HepG2 (cell line): ENCODE data around the gene MORN5. TPM values are rescaled to one million over a fixed set of nuclear protein-coding genes. Genes with fewer than 3 reads are reported as not detected.

Source experiments
- ARID5B ChIP-seq: IDR thresholded peaks from 2 replicates; pipeline ENCODE4 v1.4.0; 2020; ENCODE audit warnings: mild to moderate bottlenecking, missing genetic modification reagents
- FOSL2 ChIP-seq: sonication (generic); formaldehyde crosslinking; IDR thresholded peaks from 2 replicates; pipeline ENCODE4 v1.4.0; 2020; ENCODE audit warnings: missing genetic modification reagents
- FOXO1 ChIP-seq: sonication (generic); formaldehyde crosslinking; IDR thresholded peaks from 2 replicates; pipeline ENCODE4 v1.4.0; 2020; ENCODE audit warnings: missing genetic modification reagents
- FOXP1 ChIP-seq, 2 experiments: fragments of 450-650 bp in 1 of 2; IDR thresholded peaks; 2 replicates each; pipeline ENCODE4 v1.6.1; 2017 to 2018; ENCODE audit warnings: antibody characterized with exemption in 1 of 2
- HIC2 ChIP-seq: sonication (generic); formaldehyde crosslinking; IDR thresholded peaks from 2 replicates; pipeline ENCODE4 v1.9.0; 2022; ENCODE audit warnings: low read depth, missing genetic modification reagents
- KDM6A ChIP-seq: IDR thresholded peaks from 2 replicates; pipeline ENCODE4 v1.6.1; 2016; ENCODE audit warnings: low read depth
- PATZ1 ChIP-seq: sonication (generic); formaldehyde crosslinking; IDR thresholded peaks from 2 replicates; pipeline ENCODE4 v1.4.0; 2020; ENCODE audit warnings: missing genetic modification reagents
- PAXIP1 ChIP-seq: sonication (generic); formaldehyde crosslinking; conservative IDR thresholded peaks from 2 replicates; pipeline ENCODE4 v1.4.0; 2020; ENCODE audit warnings: mild to moderate bottlenecking, missing genetic modification reagents, moderate library complexity
- REST ChIP-seq, 2 experiments: IDR thresholded peaks; 2 replicates each; pipeline ENCODE4 v1.6.1; 2011 to 2012; ENCODE audit warnings: low read length in 2 of 2, borderline replicate concordance in 1 of 2, low read depth in 1 of 2, mild to moderate bottlenecking in 1 of 2, moderate library complexity in 1 of 2
- SOX6 ChIP-seq, 2 experiments: fragments of 450-650 bp in 1 of 2; sonication (generic) in 1 of 2; formaldehyde crosslinking in 1 of 2; IDR thresholded peaks; 2 replicates each; pipeline versions ENCODE4 v1.4.0 to v1.6.1; 2017 to 2020; ENCODE audit warnings: antibody characterized with exemption in 1 of 2, mild to moderate bottlenecking in 1 of 2, missing genetic modification reagents in 1 of 2
- ZMYM2 ChIP-seq: sonication (generic); formaldehyde crosslinking; IDR thresholded peaks from 2 replicates; pipeline ENCODE4 v1.8.0; 2022; ENCODE audit warnings: mild to moderate bottlenecking, missing genetic modification reagents
- ZNF3 ChIP-seq: IDR thresholded peaks from 2 replicates; pipeline ENCODE4 v1.7.0; 2017; ENCODE audit warnings: inconsistent platforms
- polyA plus RNA-seq, 8 experiments: library from polyadenylated mRNA; depleted of rRNA in 3 of 8; stranded (reverse) in 7 of 8; unstranded in 1 of 8; fragments of >200 nt; fragmentation: Illumina TruSeq in 4 of 8; extraction: Trizol in 4 of 8; gene quantifications; 2 replicates each; pipeline versions ENCODE4 v1.2.1 to v1.2.3, GENCODE V29; 2011 to 2016; ENCODE audit warnings: low read depth in 4 of 8, missing spikeins in 1 of 8, mixed read lengths in 1 of 8; ENCODE audit not compliant: insufficient read depth in 1 of 8
- total RNA-seq, 5 experiments: library from RNA; depleted of rRNA; stranded (reverse); fragments of >200 nt; fragmentation: Illumina TruSeq; extraction: Trizol; gene quantifications; 2 replicates each; pipeline ENCODE4 v1.2.3, GENCODE V29; 2016; ENCODE audit warnings: low read depth in 1 of 5

MORN5 gene
- total and polyA plus RNA-seq, 2 of the 13 experiments (the other 11 are each of a cell fraction or from before 2014, with no cell fraction given), result not detected

GRCh38 chr9:122179690-122180074, 20.0 kb downstream of the MORN5 start (continued):
- no peak for TF ChIP-seq SOX6 (IDR thresholded peaks at IDR 0.05)
- TF ChIP-seq SOX6 (CRISPR knock-in tag; IDR thresholded peaks at IDR 0.05), result peak; percentile 49; the same call in 1 of the 2 replicates
- TF ChIP-seq HIC2 (CRISPR knock-in tag), result 0 out of 2 replicates have a peak, but pooled peaks have one; percentile 37
- TF ChIP-seq FOXO1 (CRISPR knock-in tag), result 0 out of 2 replicates have a peak, but pooled peaks have one; percentile 10
- no peak for TF ChIP-seq FOXP1 (IDR thresholded peaks at IDR 0.05)
- TF ChIP-seq FOXP1 (CRISPR knock-in tag; IDR thresholded peaks at IDR 0.05), result peak; percentile 54
- peak; percentile 70; the same call in 1 of the 2 replicates for TF ChIP-seq ARID5B
- no peak for TF ChIP-seq ZMYM2 (CRISPR knock-in tag)
- peak; percentile 52 for TF ChIP-seq FOSL2 (CRISPR knock-in tag)
- 0 out of 2 replicates have a peak, but pooled peaks have one; percentile 27 for TF ChIP-seq KDM6A (CRISPR knock-in tag)
- peak; percentile 63; the same call in 1 of the 2 replicates for TF ChIP-seq PAXIP1
- TF ChIP-seq REST (IDR thresholded peaks at IDR 0.05; ENCODE audit: borderline replicate concordance in 1 of 2, low read depth in 1 of 2, low read length in 2 of 2), result no peak
- TF ChIP-seq PATZ1 (CRISPR knock-in tag), result peak; percentile 38; the same call in 1 of the 2 replicates
- no peak for TF ChIP-seq ZNF3
